ENCODE measurements around the gene IQGAP2. TPM values are rescaled to one million over a fixed set of nuclear protein-coding genes. Genes with fewer than 3 reads are reported as not detected.
A peak's percentile ranks its signal among the peaks of the same experiment; 100 is the strongest.

Gene IQGAP2
- total RNA-seq, 2 experiments from 2014 or later: 37.7 to 39.1 TPM

DNA sequence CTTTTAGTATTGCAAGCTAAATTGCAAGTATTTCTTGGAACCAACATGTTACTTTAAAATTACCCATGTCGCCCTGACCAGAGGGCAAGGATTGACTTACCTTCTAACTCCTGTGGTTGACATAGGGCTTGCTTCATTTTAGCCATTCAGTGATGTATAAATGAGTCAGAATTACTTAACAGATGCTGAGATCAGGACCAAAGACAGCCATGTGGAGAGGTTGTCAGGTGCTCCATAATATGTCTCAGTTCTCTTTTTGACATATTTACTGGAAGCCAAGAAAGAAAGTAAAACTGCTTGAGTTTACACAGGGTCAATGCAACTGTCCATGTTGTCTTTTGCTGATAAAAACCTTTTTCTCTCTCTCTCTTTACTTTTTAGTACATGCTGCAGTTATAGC lies 186.9 kb downstream of the IQGAP2 start:
- peak; percentile 42 for ATAC-seq
- H3K4me1 Mint-ChIP-seq (ENCODE audit: low read depth): no peaks in the 10 kb centered on the region
- no peak for DNase-seq
- intact Hi-C loops (cut with micrococcal nuclease): no loop called here
- peaks cover 19% of the 10 kb centered on the region for H3K36me3 Mint-ChIP-seq (ENCODE audit: low read depth)
- no peak overlapping the region for H3K27ac Mint-ChIP-seq
- ChIA-PET POLR2A (no interaction called here), CTCF (no interaction called here)
- no peaks in the 10 kb centered on the region for H3K9me3 Mint-ChIP-seq
- no peak overlapping the region for H3K4me3 Mint-ChIP-seq
- TF ChIP-seq, protein P1, sequence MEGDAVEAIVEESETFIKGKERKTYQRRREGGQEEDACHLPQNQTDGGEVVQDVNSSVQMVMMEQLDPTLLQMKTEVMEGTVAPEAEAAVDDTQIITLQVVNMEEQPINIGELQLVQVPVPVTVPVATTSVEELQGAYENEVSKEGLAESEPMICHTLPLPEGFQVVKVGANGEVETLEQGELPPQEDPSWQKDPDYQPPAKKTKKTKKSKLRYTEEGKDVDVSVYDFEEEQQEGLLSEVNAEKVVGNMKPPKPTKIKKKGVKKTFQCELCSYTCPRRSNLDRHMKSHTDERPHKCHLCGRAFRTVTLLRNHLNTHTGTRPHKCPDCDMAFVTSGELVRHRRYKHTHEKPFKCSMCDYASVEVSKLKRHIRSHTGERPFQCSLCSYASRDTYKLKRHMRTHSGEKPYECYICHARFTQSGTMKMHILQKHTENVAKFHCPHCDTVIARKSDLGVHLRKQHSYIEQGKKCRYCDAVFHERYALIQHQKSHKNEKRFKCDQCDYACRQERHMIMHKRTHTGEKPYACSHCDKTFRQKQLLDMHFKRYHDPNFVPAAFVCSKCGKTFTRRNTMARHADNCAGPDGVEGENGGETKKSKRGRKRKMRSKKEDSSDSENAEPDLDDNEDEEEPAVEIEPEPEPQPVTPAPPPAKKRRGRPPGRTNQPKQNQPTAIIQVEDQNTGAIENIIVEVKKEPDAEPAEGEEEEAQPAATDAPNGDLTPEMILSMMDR (IDR thresholded peaks at IDR 0.05): no peak
- no peaks in the 10 kb centered on the region for H3K27me3 Mint-ChIP-seq

DNA sequence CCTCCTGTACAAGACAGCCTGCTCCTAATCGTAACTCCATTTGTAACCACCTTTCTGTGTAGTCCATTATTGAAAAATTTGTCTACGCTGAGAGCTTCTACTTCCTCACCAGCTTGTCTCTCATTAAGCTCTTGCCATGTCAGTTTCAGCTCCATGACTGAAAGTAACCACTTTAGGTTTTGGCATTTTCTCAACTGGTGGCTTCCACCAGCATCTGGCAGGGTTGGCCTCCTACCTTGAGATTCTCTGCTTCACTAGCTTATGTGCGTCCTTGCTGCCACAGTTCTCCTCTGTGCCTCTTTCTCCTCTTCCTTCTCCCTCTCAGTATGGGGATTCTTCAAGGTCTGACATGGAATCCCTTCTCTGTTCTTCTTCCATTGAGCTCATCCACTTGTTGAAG lies 188.3 kb downstream of the IQGAP2 start:
- TF ChIP-seq, protein P1 (IDR thresholded peaks at IDR 0.05): no peak
- Mint-ChIP-seq H3K4me1 (ENCODE audit: low read depth) (peaks cover 7% of the 10 kb centered on the region), H3K27ac (no peak overlapping the region)

DNA sequence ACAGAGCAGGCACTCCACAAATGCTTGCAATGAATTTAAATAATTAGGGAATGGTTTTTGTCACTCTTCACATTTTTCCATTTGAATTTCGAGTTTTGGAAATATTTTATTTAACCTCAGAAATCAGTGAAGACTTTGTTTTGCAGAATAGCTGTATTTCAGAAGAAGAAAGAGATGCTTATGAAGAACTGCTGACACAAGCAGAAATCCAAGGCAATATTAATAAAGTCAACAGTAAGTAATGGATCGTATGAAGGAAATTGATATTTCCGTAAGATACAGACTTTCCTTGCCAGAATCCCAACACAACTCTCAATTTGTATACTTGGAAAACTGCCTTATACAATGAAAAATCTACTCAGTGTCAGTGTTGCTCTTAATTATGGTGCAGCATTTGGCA lies 189.6 kb downstream of the IQGAP2 start:
- Mint-ChIP-seq H3K36me3 (ENCODE audit: low read depth) (peaks cover 31% of the 10 kb centered on the region), H3K27ac (no peak overlapping the region), H3K4me3 (no peak overlapping the region), H3K9me3 (no peaks in the 10 kb centered on the region), H3K27me3 (no peaks in the 10 kb centered on the region), H3K4me1 (ENCODE audit: low read depth) (peaks cover 7% of the 10 kb centered on the region)
- DNase-seq: no peak
- ATAC-seq: no peak
- TF ChIP-seq, protein P1 (IDR thresholded peaks at IDR 0.05): no peak
- ChIA-PET CTCF (no interaction called here), POLR2A (no interaction called here)
- intact Hi-C loops (cut with micrococcal nuclease): no loop called here

More for the DNA sequence above, 188.3 kb downstream of the IQGAP2 start:
- POLR2A ChIA-PET: interaction anchor here (0.6 kb wide), 1 partner anchor 49 kb away, joined by 4 read pairs; no protein-coding TSS in a partner anchor
- Mint-ChIP-seq H3K27me3 (no peaks in the 10 kb centered on the region), H3K9me3 (no peaks in the 10 kb centered on the region), H3K4me3 (no peak overlapping the region), H3K36me3 (ENCODE audit: low read depth) (peaks cover 20% of the 10 kb centered on the region)
- CTCF ChIA-PET: interaction anchor here (0.9 to 1.9 kb wide), 5 partner anchors 9 to 184 kb away, joined by 3 to 5 read pairs (median 3); no protein-coding TSS in a partner anchor
- intact Hi-C loops (cut with micrococcal nuclease): no loop called here
- no peak for ATAC-seq
- DNase-seq: no peak

DNA sequence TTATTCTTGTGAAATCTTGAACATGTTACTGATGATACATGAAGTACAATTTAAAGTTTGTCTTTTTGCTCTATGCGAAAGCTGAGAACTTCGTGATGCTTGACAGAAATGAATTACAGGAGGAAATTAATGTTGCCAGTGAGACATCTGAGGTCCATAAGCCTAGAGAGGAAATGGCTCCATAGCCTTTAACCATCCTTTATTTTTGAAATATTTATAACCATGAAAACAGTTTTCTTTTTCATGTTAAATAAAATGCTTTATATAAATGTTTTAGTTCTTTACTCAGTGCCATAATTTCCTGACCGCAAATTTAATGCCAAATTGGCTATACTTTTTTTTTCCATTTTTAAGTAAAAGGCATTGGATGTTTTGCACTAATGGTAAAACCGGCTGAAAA lies 191.0 kb downstream of the IQGAP2 start:
- ATAC-seq (no peak), DNase-seq (no peak)
- Mint-ChIP-seq H3K27ac (no peak overlapping the region), H3K27me3 (no peaks in the 10 kb centered on the region), H3K9me3 (no peaks in the 10 kb centered on the region), H3K36me3 (ENCODE audit: low read depth) (peaks cover 33% of the 10 kb centered on the region), H3K4me1 (ENCODE audit: low read depth) (peaks cover 7% of the 10 kb centered on the region), H3K4me3 (no peak overlapping the region)
- intact Hi-C loops (cut with micrococcal nuclease): no loop called here
- CTCF ChIA-PET: interaction anchor here (2.1 kb wide), 1 partner anchor 181 kb away, joined by 8 read pairs; no protein-coding TSS in a partner anchor
- POLR2A ChIA-PET: no interaction called here
- TF ChIP-seq, protein P1 (IDR thresholded peaks at IDR 0.05): no peak

DNA sequence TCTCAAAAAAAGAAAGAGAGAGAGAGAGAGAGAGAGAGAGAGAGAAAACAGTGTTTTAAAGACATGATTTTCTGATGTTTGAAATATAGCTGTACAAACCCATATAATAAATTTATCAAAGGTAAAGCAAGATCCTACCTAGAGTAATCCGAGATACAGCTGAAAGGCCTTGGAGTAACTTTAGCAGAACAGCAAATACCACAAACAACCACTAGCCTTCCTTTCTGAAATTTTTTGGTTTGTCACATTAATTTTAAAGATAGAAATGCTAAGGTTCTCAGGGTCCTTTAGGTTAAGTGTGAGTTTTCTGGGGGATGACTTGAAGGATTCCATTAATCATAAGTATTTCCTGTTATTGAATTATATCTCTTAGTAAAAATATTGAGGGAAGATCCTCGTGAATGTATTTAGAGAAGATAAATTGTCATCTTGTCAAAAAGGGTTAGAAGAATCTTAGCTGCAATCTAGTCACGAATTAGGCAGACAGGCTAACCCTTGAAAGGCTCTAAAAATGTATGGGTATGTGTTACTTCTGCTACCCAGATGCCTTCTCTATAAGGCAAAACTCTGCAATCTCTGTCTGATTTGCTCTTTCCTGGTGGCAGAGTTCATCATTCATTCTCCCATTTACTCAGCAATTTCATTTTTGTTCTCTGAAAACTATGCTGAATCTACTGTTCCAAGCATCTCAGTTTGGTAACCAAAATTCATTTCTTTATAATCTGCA lies 192.8 kb downstream of the IQGAP2 start:
- no peaks in the 10 kb centered on the region for H3K27me3 Mint-ChIP-seq
- CTCF ChIA-PET: interaction anchor here (1.0 to 2.1 kb wide), 2 partner anchors 24 to 179 kb away, joined by 4 to 8 read pairs; no protein-coding TSS in a partner anchor
- DNase-seq (no peak), ATAC-seq (no peak)
- H3K27ac Mint-ChIP-seq: peak overlapping the region; percentile 64
- H3K36me3 Mint-ChIP-seq (ENCODE audit: low read depth): peaks cover 35% of the 10 kb centered on the region
- no peak overlapping the region for H3K4me3 Mint-ChIP-seq
- peaks cover 7% of the 10 kb centered on the region for H3K4me1 Mint-ChIP-seq (ENCODE audit: low read depth)
- intact Hi-C loops (cut with micrococcal nuclease): no loop called here
- TF ChIP-seq, protein P1 (IDR thresholded peaks at IDR 0.05): no peak
- H3K9me3 Mint-ChIP-seq: no peaks in the 10 kb centered on the region
- POLR2A ChIA-PET: no interaction called here
